WERI-Rb-1 (cell line): Measurements from ENCODE around the gene KRTAP10-3.

Source experiments
- DNase-seq: peaks from one replicate; pipeline ENCODE4 v3.0.0-alpha.2; 2020
- H3K27ac ChIP-seq: fragments of 250-450 bp; sonication (Bioruptor Pico); 2 replicates; pipeline ENCODE4 v1.5.1; 2020; ENCODE audit warnings: mild to moderate bottlenecking, moderate library complexity
- H3K27me3 ChIP-seq: fragments of 250-450 bp; sonication (Bioruptor Pico); 2 replicates; pipeline ENCODE4 v1.5.1; 2021; ENCODE audit warnings: mild to moderate bottlenecking, low read depth, moderate library complexity; ENCODE audit not compliant: insufficient read depth, severe bottlenecking
- H3K36me3 ChIP-seq: fragments of 250-450 bp; sonication (Bioruptor Pico); 2 replicates; pipeline ENCODE4 v1.5.1; 2020; ENCODE audit warnings: mild to moderate bottlenecking, moderate library complexity
- H3K4me3 ChIP-seq: 2 replicates; pipeline ENCODE4 v1.5.1; 2011; ENCODE audit warnings: low read depth, mild to moderate bottlenecking, control low read depth, low read length
- H3K9me3 ChIP-seq: fragments of 250-450 bp; sonication (Bioruptor Pico); 2 replicates; pipeline ENCODE4 v1.5.1; 2021; ENCODE audit warnings: mild to moderate bottlenecking, moderate library complexity; ENCODE audit not compliant: severe bottlenecking
- CTCF ChIP-seq: IDR thresholded peaks from 2 replicates; pipeline ENCODE4 v1.5.1; 2011; ENCODE audit warnings: low read depth, mild to moderate bottlenecking, control low read depth, inconsistent platforms, low read length

KRTAP10-3 gene, protein sequence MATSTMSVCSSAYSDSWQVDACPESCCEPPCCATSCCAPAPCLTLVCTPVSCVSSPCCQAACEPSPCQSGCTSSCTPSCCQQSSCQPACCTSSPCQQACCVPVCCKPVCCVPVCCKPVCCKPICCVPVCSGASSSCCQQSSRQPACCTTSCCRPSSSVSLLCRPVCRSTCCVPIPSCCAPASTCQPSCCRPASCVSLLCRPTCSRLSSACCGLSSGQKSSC

GRCh38 chr21:44558695-44559094 lies at the start of gene KRTAP10-3:
TSS of gene KRTAP10-3 (minus strand) at chr21:44558795. CDS start at chr21:44558715, 80 bp downstream.
- no peak within 1 kb of the TSS for H3K4me3 ChIP-seq
- no peak for TF ChIP-seq CTCF
- H3K27ac ChIP-seq = no peak within 1 kb of the TSS
- H3K36me3 ChIP-seq = no peaks in the 10 kb centered on the region
- DNase-seq = no peak
- no peaks in the 10 kb centered on the region for H3K27me3 ChIP-seq
- peaks cover 9% of the 10 kb centered on the region for H3K9me3 ChIP-seq

DNA sequence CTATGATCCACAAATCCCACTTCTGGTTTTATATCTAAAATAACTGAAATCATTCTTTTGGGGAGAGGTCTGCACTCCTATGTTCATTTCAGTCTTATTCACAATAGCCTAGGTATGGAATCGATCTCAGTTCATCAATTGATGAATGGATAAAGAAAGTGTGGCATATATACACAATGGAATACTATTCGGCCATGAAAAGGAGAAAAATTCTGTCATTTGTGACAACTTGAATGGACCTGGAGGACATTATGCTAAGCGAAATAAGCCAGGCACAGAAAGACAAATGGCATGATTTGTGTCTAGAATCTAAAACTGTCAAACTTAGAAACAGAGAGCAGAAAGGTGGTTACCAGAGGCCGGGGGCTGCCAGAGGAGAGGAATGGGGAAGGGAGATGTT lies 47.9 kb upstream of the KRTAP10-3 start:
- TF ChIP-seq CTCF = no peak
- H3K4me3 ChIP-seq = no peak overlapping the region
- peaks cover 27% of the 10 kb centered on the region for H3K9me3 ChIP-seq
- no peaks in the 10 kb centered on the region for H3K27me3 ChIP-seq
- no peak overlapping the region for H3K27ac ChIP-seq
- no peak for DNase-seq
- H3K36me3 ChIP-seq = no peaks in the 10 kb centered on the region

DNA sequence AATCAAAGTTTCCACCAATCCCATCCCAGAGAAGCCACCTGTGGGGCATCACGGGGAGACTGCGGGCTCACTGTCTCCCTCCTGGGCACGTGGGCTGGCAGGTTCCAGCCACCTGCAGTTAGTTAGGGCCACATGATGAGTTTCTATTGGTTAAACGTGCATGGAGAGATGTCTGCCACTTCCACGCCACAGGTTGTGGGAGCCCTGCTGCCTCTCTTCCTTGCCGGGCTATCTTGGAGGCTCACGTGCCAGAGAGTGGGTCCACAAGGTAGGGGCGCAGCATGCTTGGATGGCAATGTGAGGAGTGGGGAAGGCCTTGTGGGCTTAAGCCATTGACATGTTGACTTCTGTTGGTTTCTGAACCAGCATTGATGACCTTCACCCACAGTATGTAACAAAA lies 45.3 kb upstream of the KRTAP10-3 start:
- Histone ChIP-seq H3K4me3 (no peak overlapping the region), H3K36me3 (no peaks in the 10 kb centered on the region), H3K27me3 (no peaks in the 10 kb centered on the region), H3K9me3 (peaks cover 10% of the 10 kb centered on the region), H3K27ac (no peak overlapping the region)
- TF ChIP-seq CTCF = no peak
- no peak for DNase-seq

DNA sequence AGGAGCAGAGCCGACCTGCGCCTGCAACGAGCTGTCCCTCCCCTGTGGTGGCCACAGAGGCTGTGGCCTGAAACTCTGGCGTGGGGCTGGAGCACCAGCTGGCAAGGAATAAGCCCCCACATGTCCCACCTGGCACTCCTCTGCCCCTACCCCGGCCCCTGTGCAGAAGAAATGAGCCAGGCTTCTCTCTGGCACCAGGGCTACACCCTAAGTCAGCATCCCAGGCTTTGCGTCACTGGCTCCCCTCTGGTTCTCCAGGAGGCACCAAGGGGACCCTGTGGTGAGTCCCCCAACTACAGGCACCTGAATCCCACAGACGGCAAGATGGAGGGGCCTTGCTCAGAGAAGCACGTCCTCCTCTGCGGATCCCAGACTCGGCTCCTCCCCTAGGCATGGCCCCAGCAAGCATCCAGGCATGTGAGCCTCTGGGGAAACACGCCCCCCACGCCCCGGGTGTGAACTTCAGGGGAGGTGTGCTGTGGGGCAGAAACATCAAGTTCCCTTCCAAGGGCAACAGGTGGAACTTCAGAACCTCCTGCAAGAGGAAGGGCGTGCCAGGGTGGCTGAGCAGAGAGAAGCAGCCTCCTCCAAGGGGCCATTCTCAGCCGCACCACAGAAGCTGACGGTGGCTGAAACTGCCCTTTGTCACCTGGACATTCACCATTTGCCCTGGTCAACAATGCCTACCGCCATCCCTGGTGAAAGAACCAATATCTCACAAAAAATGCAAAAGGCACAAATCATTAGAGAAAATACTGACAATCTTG lies 44.7 kb upstream of the KRTAP10-3 start:
- no peak for DNase-seq
- Histone ChIP-seq H3K4me3 (no peak overlapping the region), H3K9me3 (peaks cover 13% of the 10 kb centered on the region), H3K27ac (no peak overlapping the region), H3K36me3 (no peaks in the 10 kb centered on the region), H3K27me3 (no peaks in the 10 kb centered on the region)
- TF ChIP-seq CTCF = no peak

DNA sequence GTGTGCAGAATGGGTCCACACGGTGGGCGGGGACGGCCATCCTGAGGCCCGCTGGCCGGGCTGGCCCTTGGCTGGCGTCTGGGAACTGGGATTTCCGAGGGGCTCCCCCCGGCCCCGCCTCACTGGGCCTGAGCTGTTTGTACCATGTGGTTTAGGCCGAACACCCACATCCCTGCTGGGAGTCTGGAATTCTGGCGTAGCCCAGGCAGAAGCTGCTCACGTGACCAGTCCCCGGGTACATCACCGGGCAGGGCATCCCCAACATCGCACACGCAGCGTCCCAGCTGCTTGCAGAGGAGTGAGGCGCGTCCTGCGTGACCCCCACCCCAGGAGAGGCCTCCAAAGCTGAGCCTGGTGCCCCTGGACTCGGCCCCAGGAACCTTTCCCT lies 43.9 kb upstream of the KRTAP10-3 start:
- H3K27me3 ChIP-seq = no peaks in the 10 kb centered on the region
- DNase-seq = no peak
- H3K27ac ChIP-seq = no peak overlapping the region

More for the DNA sequence above, 43.9 kb upstream of the KRTAP10-3 start:
- TF ChIP-seq CTCF = no peak
- H3K36me3 ChIP-seq = no peaks in the 10 kb centered on the region
- H3K4me3 ChIP-seq = no peak overlapping the region
- peaks cover 13% of the 10 kb centered on the region for H3K9me3 ChIP-seq
